Middle frontal gyrus (tissue), 1 donor: ENCODE results near the gene SCN2A.

Source experiments
- DNase-seq: peaks from one replicate; pipeline ENCODE4 v3.0.0-alpha.2; 2015; ENCODE audit warnings: low spot score; ENCODE audit errors: extremely low spot score

SCN2A gene

DNA sequence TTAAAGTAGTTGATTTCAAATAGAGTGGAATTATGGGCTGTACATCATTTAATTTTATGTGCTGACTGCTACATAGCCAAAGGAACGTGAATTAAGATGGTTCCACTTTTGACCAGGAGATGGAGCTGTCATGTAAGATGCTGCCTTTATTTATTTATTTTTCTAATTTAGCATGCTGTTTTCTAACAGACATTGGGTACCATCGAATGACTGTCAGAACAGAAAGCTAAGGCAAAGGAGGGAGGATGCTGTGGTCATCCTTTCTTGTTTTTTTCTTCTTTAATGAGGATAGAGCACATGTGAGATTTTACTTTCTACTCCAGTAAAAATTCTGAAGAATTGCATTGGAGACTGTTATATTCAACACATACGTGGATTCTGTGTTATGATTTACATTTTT is at the start of gene SCN2A:
SCN2A (plus strand) TSS at position 185 of the 400 bp plus-strand sequence. CDS start 56,410 bp downstream, outside the sequence.
- DNase-seq: peak; percentile 62

DNA sequence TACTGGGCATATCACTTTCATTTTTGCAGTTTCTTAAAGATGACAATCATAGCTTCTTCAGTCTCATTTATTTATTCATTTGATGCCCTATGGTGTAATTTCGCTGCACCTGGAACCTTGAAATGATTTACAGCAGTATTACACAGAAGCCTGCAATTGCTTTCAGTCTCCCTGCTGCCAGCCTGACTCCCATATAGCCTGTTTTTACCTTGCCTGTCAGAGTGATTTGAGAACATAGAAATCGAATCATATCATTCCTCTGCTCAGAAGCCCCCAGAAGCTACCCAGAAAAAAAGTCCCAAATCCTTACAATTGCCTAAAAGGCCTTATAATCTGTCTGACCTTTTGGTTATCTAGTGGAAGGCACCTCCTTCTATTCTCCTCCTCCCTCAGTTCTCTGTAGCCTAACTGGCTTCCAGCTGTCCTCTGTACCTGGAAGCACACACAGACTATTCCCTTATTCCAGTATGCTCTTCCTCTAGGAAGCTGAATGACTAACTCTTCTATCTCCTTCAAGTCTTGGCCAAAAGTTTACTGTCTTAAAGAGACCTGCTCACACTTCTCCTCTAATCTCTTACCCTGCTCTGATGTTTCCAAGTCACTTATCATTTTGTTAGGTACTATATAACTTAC is 48.0 kb upstream of the SCN2A start:
- no peak for DNase-seq

GRCh38 chr2:165192729-165193128 is 46.5 kb upstream of the SCN2A start:
- DNase-seq: no peak

GRCh38 chr2:165193178-165193777 is 45.9 kb upstream of the SCN2A start:
- no peak for DNase-seq

DNA sequence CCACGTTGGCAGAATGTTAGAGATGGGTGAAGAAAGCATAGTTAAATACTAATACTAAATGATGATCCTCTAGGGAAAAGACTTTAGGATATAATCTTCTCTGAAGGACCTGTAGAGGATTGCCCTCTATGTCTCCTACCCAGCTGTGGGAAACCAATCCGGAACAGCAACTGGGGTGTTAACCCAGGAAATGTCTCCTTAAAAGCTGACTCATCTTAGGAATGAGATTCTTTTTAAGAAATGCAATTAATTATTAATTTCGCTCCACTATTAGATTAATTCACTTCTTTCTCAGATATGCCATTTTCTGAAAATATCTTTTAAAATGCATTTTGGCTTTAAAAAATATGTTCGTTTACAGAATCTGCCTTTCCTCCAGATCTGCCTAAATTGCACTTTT is 42.8 kb upstream of the SCN2A start:
- no peak for DNase-seq

DNA sequence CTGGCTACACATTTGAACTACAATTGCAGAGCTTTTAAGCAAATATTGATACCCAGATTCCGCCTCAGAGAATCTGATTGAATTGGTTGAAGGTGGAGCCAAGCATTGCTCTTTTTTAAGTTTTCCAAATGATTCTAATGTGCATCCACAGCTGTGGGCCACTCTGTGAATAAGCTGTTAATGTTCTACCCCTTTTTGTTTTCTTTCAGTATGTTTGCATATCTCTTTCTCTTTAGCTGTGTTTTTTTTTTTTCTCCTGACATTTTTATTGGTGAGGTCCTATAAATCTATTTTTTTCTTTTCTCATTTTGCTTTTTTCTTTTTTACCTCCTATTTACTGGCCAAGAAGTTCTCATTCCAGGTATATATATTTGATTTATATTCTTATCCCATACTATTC is 41.9 kb upstream of the SCN2A start:
- no peak for DNase-seq

DNA sequence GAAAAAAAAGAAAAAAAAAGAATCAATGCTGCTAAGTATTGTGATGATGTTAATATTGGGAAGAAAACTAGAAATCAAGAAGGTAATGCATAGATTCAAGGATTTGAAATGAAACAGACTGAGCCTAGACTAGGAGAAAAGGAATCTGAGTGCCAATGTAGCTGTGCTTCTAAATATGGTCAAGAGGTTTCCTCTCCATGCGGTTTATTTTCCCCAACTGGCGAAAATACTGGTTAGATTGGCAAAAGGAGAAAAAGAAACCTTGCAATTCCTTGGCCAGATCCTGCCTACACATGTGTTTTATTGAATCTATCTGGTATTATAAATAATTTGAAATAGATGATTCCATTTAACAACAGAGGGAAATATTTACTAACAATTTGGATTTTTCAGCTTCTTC is 41.0 kb upstream of the SCN2A start:
- no peak for DNase-seq

- DNase-seq: no peak
Observed at GRCh38 chr2:165202239-165202638, 37.0 kb upstream of the SCN2A start.

GRCh38 chr2:165203689-165204559 is 35.3 kb upstream of the SCN2A start, which contains the start of gene SCN3A:
Gene SCN3A (minus strand): TSS chr2:165204050. CDS start chr2:165176394, 27,656 bp downstream.
- no peak for DNase-seq

GRCh38 chr2:165205865-165206264 is 33.3 kb upstream of the SCN2A start:
- no peak for DNase-seq

DNA sequence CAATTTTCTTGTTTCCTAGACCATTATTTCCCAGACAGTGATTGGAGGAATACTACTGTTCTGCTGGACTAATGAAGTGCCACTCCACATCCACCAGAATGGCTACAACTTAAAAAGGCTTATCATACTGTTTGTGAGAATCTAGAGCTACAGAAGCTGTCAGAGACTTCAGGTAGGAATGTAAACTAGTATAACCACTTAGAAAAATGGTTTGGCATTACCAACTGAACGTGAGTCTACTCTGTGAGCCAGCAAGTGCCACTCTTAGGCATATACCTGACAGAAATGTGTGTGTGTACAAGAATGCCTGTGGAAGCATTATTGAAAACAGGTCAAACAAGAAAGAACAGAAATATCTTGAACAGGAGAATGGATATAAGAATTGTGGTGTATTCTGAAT is 31.1 kb upstream of the SCN2A start:
- no peak for DNase-seq

DNA sequence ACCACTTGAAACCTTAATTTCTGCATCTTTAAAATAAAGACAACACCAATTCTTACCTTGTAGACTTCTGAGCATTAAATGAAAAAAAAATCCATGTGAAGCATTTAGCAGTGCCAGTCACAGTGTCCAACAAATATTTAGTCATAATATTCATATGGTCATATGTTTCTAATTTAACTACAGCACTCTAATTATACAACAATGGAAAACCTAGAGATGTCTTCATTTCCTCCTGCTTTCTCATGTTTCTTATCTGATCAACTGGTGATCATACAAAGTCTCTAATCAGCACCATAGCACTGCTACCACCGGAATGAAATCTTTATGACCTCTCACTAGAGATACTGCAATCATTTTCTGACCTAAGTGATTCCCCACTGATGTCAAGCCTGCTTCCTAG is 25.1 kb upstream of the SCN2A start:
- DNase-seq: no peak

DNA sequence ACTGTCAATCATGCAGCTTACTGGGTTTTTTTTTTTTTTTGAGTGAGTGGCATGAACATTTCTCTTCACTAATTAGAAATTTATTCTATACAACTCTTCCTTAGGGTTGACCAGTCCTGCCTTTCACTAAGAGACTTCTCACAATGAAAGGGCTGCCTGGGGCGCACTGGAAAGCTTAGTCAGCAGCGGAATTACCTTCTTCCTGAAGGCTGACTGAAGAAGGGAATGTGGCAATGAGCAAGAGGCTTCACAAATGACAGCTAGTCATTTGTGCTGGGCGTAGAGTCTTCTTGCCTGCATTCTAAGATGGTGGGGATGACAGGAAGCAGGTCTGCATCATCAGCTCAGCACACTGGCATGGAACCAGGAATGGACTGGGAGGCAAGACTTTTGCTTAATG is 19.7 kb upstream of the SCN2A start:
- DNase-seq: no peak

GRCh38 chr2:165224941-165225340 is 14.3 kb upstream of the SCN2A start:
- no peak for DNase-seq

GRCh38 chr2:165227571-165227970 is 11.6 kb upstream of the SCN2A start:
- DNase-seq: no peak

DNA sequence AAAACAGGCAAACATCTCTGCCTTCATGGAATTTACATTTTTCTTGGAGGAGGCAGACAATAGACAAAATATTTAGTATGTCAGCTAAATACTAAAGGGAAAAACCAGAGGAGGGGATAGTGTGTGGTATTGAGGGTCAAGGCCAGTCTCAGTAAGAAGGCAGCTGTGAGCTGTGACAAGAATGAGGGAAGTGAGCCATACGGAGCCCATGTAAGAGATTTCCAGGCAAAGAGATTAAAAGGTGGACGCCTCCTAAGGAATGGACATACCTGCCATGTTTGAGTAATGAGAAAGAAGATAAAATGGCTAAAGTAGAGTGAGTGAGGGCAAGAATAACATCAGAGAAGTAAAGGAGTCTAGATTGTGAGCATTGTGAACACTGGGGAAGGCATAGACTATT is 2.2 kb upstream of the SCN2A start:
- DNase-seq: no peak

DNA sequence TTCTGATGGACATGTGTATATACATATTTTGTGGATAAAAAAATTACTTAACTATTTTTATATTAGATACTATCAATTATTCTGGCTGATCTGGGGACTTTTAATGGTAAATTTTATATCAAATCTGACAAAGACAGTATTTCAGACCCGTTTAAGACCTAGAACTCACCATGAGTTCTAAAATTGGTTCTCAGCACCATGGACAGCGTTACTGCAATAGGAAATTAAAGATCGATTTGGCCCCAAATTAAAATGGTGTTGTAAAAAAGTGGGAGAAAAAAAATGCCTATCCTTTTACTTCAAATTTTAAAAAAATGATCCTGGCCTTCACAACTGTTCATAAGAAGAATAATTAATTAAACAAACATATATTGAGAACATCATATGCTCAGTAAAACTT is 919 bp upstream of the SCN2A start:
- DNase-seq: no peak

- DNase-seq: no peak
Observed at GRCh38 chr2:165239856-165240515, 772 bp downstream of the SCN2A start.

- no peak for DNase-seq
Observed at GRCh38 chr2:165240916-165241315, 1.7 kb downstream of the SCN2A start.

DNA sequence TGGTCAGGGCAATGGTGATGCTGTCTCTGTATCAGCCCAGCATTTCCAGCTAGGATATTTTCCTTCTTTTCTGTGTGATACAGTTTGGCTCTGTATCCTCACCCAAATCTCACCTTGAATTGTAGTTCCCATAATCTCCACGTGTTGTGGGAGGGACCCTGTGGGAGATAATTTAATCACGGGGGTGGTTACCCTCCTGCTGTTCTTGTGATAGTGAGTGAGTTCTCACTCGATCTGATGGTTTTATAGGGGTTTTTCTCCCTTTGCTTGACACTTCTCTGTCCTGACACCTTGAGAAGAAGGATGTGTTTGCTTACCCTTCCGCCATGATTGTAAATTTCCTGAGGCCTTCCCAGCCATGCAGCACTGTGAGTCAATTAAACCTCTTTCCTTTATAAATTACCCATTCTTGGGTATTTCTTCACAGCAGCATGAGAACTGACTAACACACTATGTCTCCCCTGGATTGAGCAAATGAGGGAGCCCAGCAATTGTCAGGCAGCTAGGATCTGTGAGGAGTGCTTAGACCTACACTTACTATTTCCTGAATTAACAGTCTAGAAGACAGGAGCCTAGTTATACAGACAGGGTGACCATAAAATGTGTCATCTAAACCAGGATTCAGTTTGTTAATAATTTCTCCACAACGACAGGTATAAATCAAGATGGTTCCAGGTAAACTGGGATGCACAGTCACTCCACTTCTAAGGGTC is 6.0 kb downstream of the SCN2A start:
- no peak for DNase-seq

GRCh38 chr2:165248238-165248637 is 9.0 kb downstream of the SCN2A start:
- DNase-seq: no peak
